BLaER1 treated with 17β-estradiol and CSF1 and Interleukin-3, amounts not matched to agents 10 nM and 100 nM (cell line): ENCODE measurements around the gene ENTPD8.
"Not testable (repeated sequence)": the region's sequence is repeated elsewhere in the genome, so short reads cannot be mapped to it uniquely, and the experiment has no call there.

Source experiments
- H3K27ac ChIP-seq, 11 experiments: shearing (Covaris generic); formaldehyde crosslinking; 2 replicates each; pipeline ENCODE4 v1.8.1; 2022
- H3K27me3 ChIP-seq, 11 experiments: shearing (Covaris generic); formaldehyde crosslinking; 2 replicates each; pipeline ENCODE4 v1.8.1; 2022
- H3K36me3 ChIP-seq, 11 experiments: shearing (Covaris generic); formaldehyde crosslinking; 2 replicates each; pipeline ENCODE4 v1.8.1; 2022
- H3K4me1 ChIP-seq, 10 experiments: shearing (Covaris generic); formaldehyde crosslinking; 2 replicates each; pipeline ENCODE4 v1.8.1; 2022
- H3K4me2 ChIP-seq, 11 experiments: shearing (Covaris generic); formaldehyde crosslinking; 2 replicates each; pipeline ENCODE4 v1.8.1; 2022
- H3K4me3 ChIP-seq, 10 experiments: shearing (Covaris generic); formaldehyde crosslinking; 2 replicates each; pipeline ENCODE4 v1.8.1; 2022
- H3K9ac ChIP-seq, 11 experiments: shearing (Covaris generic); formaldehyde crosslinking; 2 replicates each; pipeline ENCODE4 v1.8.1; 2022
- H3K9me3 ChIP-seq, 11 experiments: shearing (Covaris generic); formaldehyde crosslinking; replicated peaks in 1 of 11; 2 replicates each; pipeline ENCODE4 v1.8.1; 2022
- H4K20me1 ChIP-seq, 11 experiments: shearing (Covaris generic); formaldehyde crosslinking; 2 replicates each; pipeline ENCODE4 v1.8.1; 2022
- Cebpa-rat ChIP-seq, 11 experiments: shearing (Covaris generic); IDR thresholded peaks; 2 replicates each; pipeline ENCODE4 v1.8.1; 2022

ENTPD8 gene

DNA sequence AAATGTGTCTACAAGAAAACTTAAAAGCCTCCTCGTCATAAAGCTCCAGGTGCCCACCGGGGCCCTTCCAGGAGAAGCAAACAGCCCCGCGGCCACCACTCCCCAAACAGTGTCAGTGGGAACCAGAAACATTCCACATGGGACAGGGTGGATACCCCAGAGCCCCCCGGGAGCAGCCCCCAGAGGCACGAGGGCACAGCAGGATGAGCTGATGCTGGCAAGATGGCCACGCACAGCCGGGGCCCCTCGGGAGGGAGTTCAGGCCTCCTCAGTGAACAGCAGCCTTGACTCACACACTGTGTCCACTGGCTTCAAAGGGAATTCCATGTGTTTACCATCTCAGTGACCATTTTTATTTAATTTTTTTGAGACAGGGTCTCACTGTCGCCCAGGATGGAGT lies 28.7 kb downstream of the ENTPD8 start:
- H3K27me3 ChIP-seq: peaks cover 0 to 24% (median 17%) of the 10 kb centered on the region in 11 experiments; a peak in 18 of 22 replicates
- H3K36me3 ChIP-seq: peaks cover 0 to 7% (median 0%) of the 10 kb centered on the region in 11 experiments; a peak in 1 of 22 replicates
- no peak for TF ChIP-seq Cebpa-rat (IDR thresholded peaks at IDR 0.05)
- H4K20me1 ChIP-seq: peaks cover 9 to 79% (median 49%) of the 10 kb centered on the region in 11 experiments; a peak in 20 of 22 replicates
- H3K9ac ChIP-seq: peak overlapping the region in 10 of 11 experiments; percentile 26 to 66 (median 58); a peak in 11 of 22 replicates
- H3K4me3 ChIP-seq: no peak overlapping the region; a peak in 1 of 20 replicates
- peak overlapping the region in 10 of 11 experiments; percentile 47 to 76 (median 68); a peak in 21 of 22 replicates for H3K27ac ChIP-seq
- no peaks in the 10 kb centered on the region for H3K9me3 ChIP-seq
- H3K4me2 ChIP-seq: peak overlapping the region; percentile 83 to 100 (median 97)
- peaks cover 88 to 100% (median 98%) of the 10 kb centered on the region in 10 experiments for H3K4me1 ChIP-seq

GRCh38 chr9:137411645-137412380 lies 29.3 kb downstream of the ENTPD8 start:
- peaks cover 13 to 80% (median 56%) of the 10 kb centered on the region in 11 experiments; a peak in 20 of 22 replicates for H4K20me1 ChIP-seq
- no peaks in the 10 kb centered on the region for H3K9me3 ChIP-seq
- H3K4me3 ChIP-seq: peak overlapping the region in 8 of 10 experiments; percentile 18 to 59 (median 40); a peak in 8 of 20 replicates
- peaks cover 0 to 3% (median 0%) of the 10 kb centered on the region in 11 experiments; a peak in 1 of 22 replicates for H3K36me3 ChIP-seq
- peaks cover 0 to 24% (median 16%) of the 10 kb centered on the region in 11 experiments; a peak in 17 of 22 replicates for H3K27me3 ChIP-seq
- peak overlapping the region; percentile 94 to 100 (median 99) for H3K4me2 ChIP-seq
- H3K4me1 ChIP-seq: peaks cover 91 to 100% (median 99%) of the 10 kb centered on the region in 10 experiments
- H3K9ac ChIP-seq: peak overlapping the region; percentile 51 to 70 (median 63); a peak in 19 of 22 replicates
- TF ChIP-seq Cebpa-rat (IDR thresholded peaks at IDR 0.05): no peak
- H3K27ac ChIP-seq: peak overlapping the region; percentile 46 to 76 (median 72); a peak in 21 of 22 replicates

- H3K4me2 ChIP-seq: peak overlapping the region; percentile 94 to 100 (median 99)
Measured at GRCh38 chr9:137411260-137411644, 29.9 kb downstream of the ENTPD8 start.

GRCh38 chr9:137410891-137411249 lies 30.3 kb downstream of the ENTPD8 start:
- TF ChIP-seq Cebpa-rat (IDR thresholded peaks at IDR 0.05): no peak
- peak overlapping the region in 8 of 10 experiments; percentile 20 to 59 (median 38); a peak in 12 of 20 replicates for H3K4me3 ChIP-seq
- H3K9ac ChIP-seq: peak overlapping the region; percentile 39 to 70 (median 63); a peak in 19 of 22 replicates
- H3K4me1 ChIP-seq: peaks cover 91 to 99% (median 95%) of the 10 kb centered on the region in 10 experiments
- peak overlapping the region; percentile 23 to 76 (median 63); a peak in 20 of 22 replicates for H3K27ac ChIP-seq
- H3K9me3 ChIP-seq: no peaks in the 10 kb centered on the region
- H3K4me2 ChIP-seq: peak overlapping the region; percentile 94 to 100 (median 99)
- H3K27me3 ChIP-seq: peaks cover 0 to 21% (median 14%) of the 10 kb centered on the region in 11 experiments; a peak in 17 of 22 replicates
- no peaks in the 10 kb centered on the region for H3K36me3 ChIP-seq
- H4K20me1 ChIP-seq: peaks cover 20 to 77% (median 62%) of the 10 kb centered on the region in 11 experiments; a peak in 20 of 22 replicates

More at GRCh38 chr9:137411260-137411644, 29.9 kb downstream of the ENTPD8 start:
- no peaks in the 10 kb centered on the region for H3K36me3 ChIP-seq
- TF ChIP-seq Cebpa-rat (IDR thresholded peaks at IDR 0.05): no peak
- peak overlapping the region in 9 of 10 experiments; percentile 20 to 59 (median 40); a peak in 12 of 20 replicates for H3K4me3 ChIP-seq
- peaks cover 90 to 100% (median 98%) of the 10 kb centered on the region in 10 experiments for H3K4me1 ChIP-seq
- peaks cover 0 to 23% (median 14%) of the 10 kb centered on the region in 11 experiments; a peak in 17 of 22 replicates for H3K27me3 ChIP-seq
- H4K20me1 ChIP-seq: peaks cover 16 to 77% (median 61%) of the 10 kb centered on the region in 11 experiments; a peak in 20 of 22 replicates
- H3K27ac ChIP-seq: peak overlapping the region in 10 of 11 experiments; percentile 50 to 76 (median 65); a peak in 20 of 22 replicates
- H3K9me3 ChIP-seq: no peaks in the 10 kb centered on the region
- peak overlapping the region; percentile 39 to 70 (median 63); a peak in 19 of 22 replicates for H3K9ac ChIP-seq

DNA sequence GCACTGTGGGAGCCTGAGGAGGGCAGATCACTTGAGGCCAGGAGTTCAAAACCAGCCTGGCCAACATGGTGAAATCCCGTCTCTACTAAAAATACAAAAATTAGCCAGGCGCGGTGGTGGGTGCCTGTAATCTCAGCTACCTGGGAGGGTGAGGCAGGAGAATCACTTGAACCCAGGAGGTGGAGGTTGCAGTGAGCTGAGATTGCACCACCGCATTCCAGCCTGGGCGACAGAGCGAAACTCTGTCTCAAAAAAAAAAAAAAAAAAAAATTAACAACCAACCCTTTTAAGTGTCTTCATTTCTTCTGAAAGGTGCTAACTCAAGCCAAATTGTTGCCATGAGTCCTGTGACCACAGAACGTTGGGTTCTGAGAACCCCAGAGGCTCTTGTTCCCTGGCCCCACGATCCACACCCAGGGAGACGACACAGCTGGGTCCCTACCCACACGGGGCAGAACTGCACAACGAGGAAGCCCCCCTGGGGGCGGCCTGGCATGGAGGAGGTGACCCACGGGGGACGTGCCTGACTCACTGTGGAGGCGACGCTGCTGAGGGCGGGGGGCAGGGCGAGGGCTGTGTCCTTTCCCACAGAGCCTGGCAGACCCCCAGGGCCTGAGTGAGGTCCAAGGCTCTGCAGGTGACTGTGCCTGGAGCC lies 30.8 kb downstream of the ENTPD8 start:
- Histone ChIP-seq H3K4me3 (peak overlapping the region in 7 of 10 experiments; percentile 28 to 59 (median 40); a peak in 7 of 20 replicates), H3K27me3 (peaks cover 0 to 21% (median 14%) of the 10 kb centered on the region in 11 experiments; a peak in 17 of 22 replicates), H3K4me2 (peak overlapping the region; percentile 94 to 100 (median 99)), H3K27ac (peak overlapping the region; percentile 23 to 76 (median 63); a peak in 17 of 22 replicates), H4K20me1 (peaks cover 23 to 77% (median 64%) of the 10 kb centered on the region in 11 experiments; a peak in 21 of 22 replicates), H3K4me1 (peaks cover 90 to 98% (median 94%) of the 10 kb centered on the region in 10 experiments), H3K9ac (peak overlapping the region; percentile 39 to 70 (median 63); a peak in 16 of 22 replicates)
- 0 out of 22 replicates have a peak, but pooled peaks of 1 of the 11 experiments have one; percentile 20 for TF ChIP-seq Cebpa-rat (IDR thresholded peaks at IDR 0.05)
- not testable (repeated sequence) for H3K36me3 ChIP-seq, H3K9me3 ChIP-seq

DNA sequence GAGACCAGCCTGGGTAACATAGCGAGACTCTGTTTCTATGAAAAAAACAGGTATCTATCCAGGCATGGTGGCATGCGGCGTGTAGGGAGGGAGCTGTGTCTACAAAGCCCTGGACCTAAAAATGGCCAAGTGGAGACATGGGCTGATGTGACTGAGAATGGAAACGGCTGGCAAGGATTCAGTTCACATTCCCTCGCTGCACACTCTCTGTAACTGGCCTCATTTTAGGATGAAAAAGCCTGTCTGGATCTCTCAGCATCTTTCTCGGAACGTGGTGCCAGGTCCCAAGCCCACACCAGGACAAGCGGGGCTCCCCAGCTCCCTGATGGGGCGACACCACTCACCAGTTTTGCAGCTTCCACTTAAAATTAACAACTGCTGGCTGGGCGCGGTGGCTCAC lies 31.6 kb downstream of the ENTPD8 start:
- TF ChIP-seq Cebpa-rat (IDR thresholded peaks at IDR 0.05): no peak
- Histone ChIP-seq H3K4me1 (peaks cover 81 to 95% (median 91%) of the 10 kb centered on the region in 10 experiments), H4K20me1 (peaks cover 31 to 77% (median 69%) of the 10 kb centered on the region in 11 experiments; a peak in 21 of 22 replicates), H3K36me3 (no peaks in the 10 kb centered on the region), H3K9ac (no peak overlapping the region), H3K27ac (no peak overlapping the region; a peak in 1 of 22 replicates), H3K27me3 (peaks cover 0 to 21% (median 14%) of the 10 kb centered on the region in 11 experiments; a peak in 17 of 22 replicates), H3K4me3 (no peak overlapping the region), H3K9me3 (no peaks in the 10 kb centered on the region), H3K4me2 (peak overlapping the region; percentile 94 to 100 (median 99); a peak in 17 of 22 replicates)

GRCh38 chr9:137408651-137409405 lies 32.3 kb downstream of the ENTPD8 start:
- Histone ChIP-seq H3K27me3 (peaks cover 0 to 21% (median 14%) of the 10 kb centered on the region in 11 experiments; a peak in 17 of 22 replicates), H3K4me3 (no peak overlapping the region), H3K4me2 (peak overlapping the region; percentile 84 to 100 (median 96); a peak in 21 of 22 replicates), H3K27ac (peak overlapping the region in 2 of 11 experiments; percentile 9 to 34; a peak in 1 of 22 replicates), H3K9ac (peak overlapping the region in 4 of 11 experiments; percentile 5 to 31 (median 12); a peak in 2 of 22 replicates), H3K36me3 (no peaks in the 10 kb centered on the region), H3K9me3 (no peaks in the 10 kb centered on the region), H3K4me1 (peaks cover 74 to 88% (median 85%) of the 10 kb centered on the region in 10 experiments), H4K20me1 (peaks cover 31 to 76% (median 73%) of the 10 kb centered on the region in 11 experiments; a peak in 21 of 22 replicates)
- no peak for TF ChIP-seq Cebpa-rat (IDR thresholded peaks at IDR 0.05)
